ENCODE results near the gene MAP1LC3A.
A peak's percentile ranks its signal among the peaks of the same experiment; 100 is the strongest.

MAP1LC3A gene

DNA sequence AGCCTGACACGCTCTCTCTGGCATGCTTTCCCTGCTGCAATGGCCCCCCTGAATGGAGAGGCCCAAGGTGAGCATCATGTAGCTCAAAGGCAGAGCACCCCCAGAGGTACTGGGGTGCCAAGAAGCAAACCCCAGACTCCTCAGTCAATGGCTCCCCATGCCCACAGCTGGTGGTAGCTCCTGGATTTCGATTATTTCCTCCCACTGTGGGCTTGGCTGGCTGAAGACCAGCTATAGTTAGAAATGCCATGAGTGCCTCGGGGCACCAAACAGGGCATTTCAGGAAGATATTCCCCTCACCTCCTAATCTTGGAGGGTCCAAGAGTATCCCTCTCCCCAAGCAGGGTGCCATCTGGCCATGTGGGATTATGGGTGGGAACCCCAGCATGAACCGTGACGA lies 16.8 kb downstream of the MAP1LC3A start:
- Mint-ChIP-seq H3K4me1 (peaks cover 18% of the 10 kb centered on the region), H3K27ac (no peak overlapping the region), H3K27me3 (no peaks in the 10 kb centered on the region), H3K4me3 (no peak overlapping the region), H3K9me3 (no peaks in the 10 kb centered on the region)
- DNase-seq (no peak), ATAC-seq (no peak)

DNA sequence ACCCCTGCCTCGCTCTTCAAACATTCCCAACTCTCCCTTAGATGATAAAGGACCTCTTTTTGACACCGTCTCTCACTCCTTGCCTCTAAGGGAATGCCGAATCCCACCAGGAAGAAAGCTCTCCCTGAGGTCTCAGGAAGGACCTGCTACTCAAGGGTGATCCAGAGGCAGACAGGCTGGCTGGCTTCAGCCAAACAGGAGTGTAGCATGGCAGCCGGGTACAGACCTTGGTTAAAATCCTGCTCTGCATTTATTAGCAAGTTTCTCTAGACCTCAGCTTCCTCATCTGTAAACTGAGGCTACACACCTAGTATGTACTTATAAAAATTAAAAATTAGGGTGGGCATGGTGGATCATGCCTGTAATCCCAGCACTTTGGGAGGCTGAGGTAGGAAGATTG lies 17.2 kb downstream of the MAP1LC3A start:
- no peak for DNase-seq
- ATAC-seq: no peak
- H3K4me3 Mint-ChIP-seq: no peak overlapping the region
- H3K27me3 Mint-ChIP-seq: no peaks in the 10 kb centered on the region
- peaks cover 20% of the 10 kb centered on the region for H3K4me1 Mint-ChIP-seq
- H3K27ac Mint-ChIP-seq: peak overlapping the region in 1 of 2 donors; percentile 91
- H3K9me3 Mint-ChIP-seq: no peaks in the 10 kb centered on the region

DNA sequence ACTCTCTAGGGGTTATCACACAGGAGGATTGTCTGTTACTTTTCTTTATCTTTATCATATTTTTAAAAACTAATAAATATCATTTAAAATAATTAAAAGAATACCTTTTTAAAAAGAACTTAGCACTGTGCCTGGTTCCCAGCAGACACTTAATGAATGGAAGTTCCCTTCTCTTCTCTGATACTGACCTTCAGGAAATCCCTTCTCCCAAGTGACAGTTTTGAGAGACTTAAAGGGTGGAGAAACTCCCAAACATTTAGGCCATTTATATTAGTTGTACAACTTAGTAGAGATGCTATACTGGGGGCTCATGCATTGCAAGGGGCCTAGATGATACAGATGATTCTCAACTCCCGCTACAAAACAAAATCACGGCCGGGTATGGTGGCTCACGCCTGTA lies 18.5 kb downstream of the MAP1LC3A start:
- H3K27ac Mint-ChIP-seq: no peak overlapping the region
- ATAC-seq: no peak

GRCh38 chr20:34578025-34578424 lies 19.5 kb downstream of the MAP1LC3A start:
- no peaks in the 10 kb centered on the region for H3K27me3 Mint-ChIP-seq
- H3K9me3 Mint-ChIP-seq: no peaks in the 10 kb centered on the region

More for the DNA sequence above, 18.5 kb downstream of the MAP1LC3A start:
- H3K4me3 Mint-ChIP-seq: no peak overlapping the region
- no peak for DNase-seq
- H3K4me1 Mint-ChIP-seq: peaks cover 21% of the 10 kb centered on the region
- no peaks in the 10 kb centered on the region for H3K27me3 Mint-ChIP-seq
- H3K9me3 Mint-ChIP-seq: no peaks in the 10 kb centered on the region

DNA sequence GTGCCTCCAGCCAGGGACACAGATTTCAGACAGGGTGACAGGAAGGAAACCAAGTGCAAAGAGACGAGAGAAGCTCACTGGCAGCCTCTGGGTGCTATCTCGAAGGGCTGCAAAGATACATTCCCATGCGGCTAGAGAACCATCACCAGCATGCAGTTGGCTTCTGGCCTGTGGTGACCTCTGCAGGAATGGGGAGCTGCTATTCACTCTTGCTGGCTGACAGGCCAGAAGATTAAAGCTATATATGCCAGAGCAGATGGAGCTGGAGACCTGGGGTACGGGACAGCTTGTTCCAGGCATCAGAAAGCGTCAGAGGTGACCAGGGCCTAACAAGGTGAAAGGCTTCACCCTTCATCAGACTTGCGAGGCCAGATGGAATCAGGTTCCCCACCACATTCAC lies 20.0 kb downstream of the MAP1LC3A start:
- Mint-ChIP-seq H3K4me3 (no peak overlapping the region), H3K9me3 (no peaks in the 10 kb centered on the region), H3K27ac (no peak overlapping the region), H3K4me1 (peaks cover 27% of the 10 kb centered on the region), H3K27me3 (no peaks in the 10 kb centered on the region)
- no peak for DNase-seq
- no peak for ATAC-seq

More at GRCh38 chr20:34578025-34578424, 19.5 kb downstream of the MAP1LC3A start:
- Mint-ChIP-seq H3K4me3 (no peak overlapping the region), H3K27ac (no peak overlapping the region), H3K4me1 (peaks cover 27% of the 10 kb centered on the region)
- DNase-seq (no peak), ATAC-seq (no peak)

DNA sequence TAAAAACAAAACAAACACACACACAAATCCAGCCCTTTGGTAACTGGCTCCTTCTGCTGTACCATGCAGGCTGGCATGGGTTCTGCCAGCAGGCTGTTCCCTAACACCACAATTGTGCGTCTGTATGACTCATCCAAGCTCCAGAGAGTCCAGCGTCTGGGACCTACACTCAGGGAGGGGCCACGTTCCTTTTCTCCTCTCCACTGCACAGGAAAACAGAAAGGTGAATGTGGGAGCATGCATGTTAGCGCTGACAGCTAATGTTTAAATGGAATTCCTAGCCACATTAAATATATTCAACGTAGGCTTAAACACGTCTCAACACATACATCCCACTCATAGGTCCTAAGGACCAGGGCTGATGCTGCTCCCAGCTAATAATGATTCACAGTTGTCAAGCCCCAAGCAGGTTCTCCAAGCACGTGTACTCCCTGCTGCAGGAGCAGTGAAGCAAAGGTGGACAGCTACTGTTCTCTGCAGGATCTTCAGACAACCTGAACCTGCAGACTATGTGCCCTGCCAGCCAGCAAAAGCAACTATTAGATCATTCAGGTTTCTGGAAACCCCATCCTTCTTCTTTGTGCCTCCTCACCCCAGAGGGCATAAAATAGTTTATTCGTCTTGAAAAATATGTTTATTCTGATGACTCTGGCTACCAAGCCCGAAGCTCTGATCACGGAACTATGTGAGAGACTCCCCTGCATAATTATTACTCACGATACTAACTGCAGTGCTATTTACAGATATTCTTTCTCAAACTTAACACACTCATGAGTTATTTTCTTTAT lies 20.9 kb downstream of the MAP1LC3A start:
- ATAC-seq (no peak), DNase-seq (no peak)
- Mint-ChIP-seq H3K27ac (peak overlapping the region in 1 of 2 donors; percentile 40), H3K4me1 (peaks cover 27% of the 10 kb centered on the region), H3K4me3 (no peak overlapping the region), H3K27me3 (no peaks in the 10 kb centered on the region), H3K9me3 (no peaks in the 10 kb centered on the region)

DNA sequence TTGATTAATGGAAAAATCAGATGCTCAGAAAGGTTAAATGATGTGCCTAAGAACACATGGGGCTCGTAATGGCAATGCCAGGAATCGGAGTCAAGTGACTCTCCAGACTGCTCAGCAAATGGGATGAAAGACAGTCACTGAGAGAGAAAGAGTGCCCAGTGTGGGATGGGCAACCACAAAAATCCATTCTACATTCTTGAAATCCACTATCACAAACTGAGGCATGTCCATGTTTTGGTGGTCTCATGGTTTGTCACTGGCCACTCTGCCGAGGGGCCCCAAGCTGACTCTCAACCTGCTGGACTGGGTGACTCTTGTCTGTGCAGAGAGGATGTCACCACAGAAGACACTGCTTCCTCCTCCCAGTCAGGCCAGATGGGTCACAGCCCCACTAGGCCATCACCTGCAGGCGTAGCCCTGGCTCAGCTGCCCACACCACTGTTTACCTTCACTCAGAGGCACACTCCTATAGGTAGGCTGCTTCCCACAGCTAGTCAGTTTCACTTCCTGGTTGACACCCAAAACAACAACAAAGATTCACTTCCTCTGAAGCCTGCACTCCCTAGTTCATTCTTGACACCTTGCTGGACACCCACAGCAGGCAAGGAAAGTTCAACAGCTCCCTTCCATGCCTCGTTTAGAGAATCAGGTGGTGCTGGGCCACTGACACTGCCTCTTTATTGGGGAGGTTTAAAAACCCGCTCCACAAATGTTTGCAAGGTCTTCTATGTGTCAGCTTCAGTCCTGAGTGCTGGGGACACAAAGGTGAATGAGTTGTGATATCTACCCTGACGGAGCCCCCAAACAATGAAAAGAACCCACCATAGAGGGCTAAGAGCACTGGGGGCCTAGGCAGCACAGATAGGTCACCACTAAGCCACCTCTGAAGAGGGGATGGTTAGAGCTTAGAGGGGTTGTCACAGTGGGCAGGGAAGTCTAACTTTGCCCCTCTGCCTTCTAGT lies 21.7 kb downstream of the MAP1LC3A start:
- Mint-ChIP-seq H3K27ac (peak overlapping the region; percentile 65 to 92), H3K9me3 (no peaks in the 10 kb centered on the region), H3K4me1 (peaks cover 27% of the 10 kb centered on the region), H3K4me3 (no peak overlapping the region), H3K27me3 (no peaks in the 10 kb centered on the region)
- DNase-seq: peak in 1 of 2 donors; percentile 29
- peak; percentile 47 for ATAC-seq

GRCh38 chr20:34581341-34582184 lies 23.0 kb downstream of the MAP1LC3A start:
- H3K27me3 Mint-ChIP-seq: no peaks in the 10 kb centered on the region
- no peaks in the 10 kb centered on the region for H3K9me3 Mint-ChIP-seq
- peak overlapping the region; percentile 91 to 92 for H3K27ac Mint-ChIP-seq
- H3K4me1 Mint-ChIP-seq: peaks cover 27% of the 10 kb centered on the region
- ATAC-seq (peak; percentile 96), DNase-seq (peak; percentile 24 to 78)
- H3K4me3 Mint-ChIP-seq: peak overlapping the region in 1 of 2 donors; percentile 39

DNA sequence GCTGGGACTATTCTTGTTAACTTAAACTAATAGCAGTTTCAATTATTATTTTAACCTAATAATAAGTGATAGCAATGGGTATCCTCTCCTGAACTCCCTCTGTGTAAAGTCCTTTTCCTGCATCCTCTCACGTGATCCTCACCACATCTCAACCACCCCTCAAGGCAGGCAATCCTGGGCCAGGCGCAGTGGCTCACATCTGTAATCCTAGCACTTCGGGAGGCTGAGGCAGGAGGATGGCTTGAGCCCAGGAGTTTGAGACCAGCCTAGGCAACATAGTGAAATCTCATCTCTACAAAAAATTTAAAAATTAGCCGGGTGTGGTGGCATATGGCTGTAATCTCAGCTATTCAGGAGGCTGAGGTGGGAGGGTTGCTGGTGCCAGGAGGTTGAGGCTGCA lies 23.7 kb downstream of the MAP1LC3A start:
- Mint-ChIP-seq H3K9me3 (no peaks in the 10 kb centered on the region), H3K27ac (peak overlapping the region; percentile 91 to 92), H3K27me3 (no peaks in the 10 kb centered on the region), H3K4me3 (peak overlapping the region in 1 of 2 donors; percentile 19), H3K4me1 (peaks cover 27% of the 10 kb centered on the region)
- DNase-seq (no peak), ATAC-seq (no peak)

- no peak for DNase-seq
- Mint-ChIP-seq H3K4me1 (peaks cover 27% of the 10 kb centered on the region), H3K9me3 (no peaks in the 10 kb centered on the region), H3K27me3 (no peaks in the 10 kb centered on the region), H3K27ac (no peak overlapping the region), H3K4me3 (no peak overlapping the region)
- ATAC-seq: no peak
Observed at GRCh38 chr20:34582911-34583310, 24.4 kb downstream of the MAP1LC3A start.

GRCh38 chr20:34583544-34583943 lies 25.0 kb downstream of the MAP1LC3A start:
- Mint-ChIP-seq H3K4me1 (peaks cover 27% of the 10 kb centered on the region), H3K27me3 (no peaks in the 10 kb centered on the region), H3K27ac (peak overlapping the region in 1 of 2 donors; percentile 48), H3K4me3 (no peak overlapping the region), H3K9me3 (no peaks in the 10 kb centered on the region)
- DNase-seq: no peak
- no peak for ATAC-seq

DNA sequence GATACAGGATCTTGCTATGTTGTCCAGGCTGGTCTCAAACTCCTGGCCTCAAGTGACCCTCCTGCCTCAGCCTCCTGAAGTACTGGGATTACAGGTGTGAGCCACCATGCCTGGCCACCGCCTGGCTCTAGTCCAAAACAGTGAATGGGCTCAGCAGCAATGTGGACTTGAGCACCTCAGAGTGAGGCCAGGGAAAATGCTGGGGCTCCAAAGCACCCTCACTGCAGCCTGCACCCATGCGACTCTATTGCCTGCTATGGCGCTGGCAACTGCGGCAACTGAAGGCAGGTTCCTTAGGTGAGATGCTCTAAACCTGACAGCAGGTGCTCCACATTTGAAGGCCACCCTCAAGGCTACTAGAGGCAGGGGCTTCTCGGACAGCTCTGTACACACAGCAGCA lies 26.5 kb downstream of the MAP1LC3A start:
- Mint-ChIP-seq H3K9me3 (no peaks in the 10 kb centered on the region), H3K27me3 (no peaks in the 10 kb centered on the region), H3K4me1 (peaks cover 24% of the 10 kb centered on the region), H3K27ac (peak overlapping the region; percentile 18 to 57), H3K4me3 (no peak overlapping the region)
- DNase-seq (no peak), ATAC-seq (no peak)

GRCh38 chr20:34586488-34587163 lies 28.1 kb downstream of the MAP1LC3A start:
- Mint-ChIP-seq H3K27ac (peak overlapping the region in 1 of 2 donors; percentile 69), H3K27me3 (no peaks in the 10 kb centered on the region), H3K4me3 (no peak overlapping the region), H3K9me3 (no peaks in the 10 kb centered on the region), H3K4me1 (peaks cover 10% of the 10 kb centered on the region)
- DNase-seq (no peak), ATAC-seq (no peak)

- H3K4me3 Mint-ChIP-seq: no peak overlapping the region
Observed at GRCh38 chr20:34595377-34596184, 37.1 kb downstream of the MAP1LC3A start.

More at GRCh38 chr20:34595377-34596184, 37.1 kb downstream of the MAP1LC3A start:
- no peak for ATAC-seq
- H3K9me3 Mint-ChIP-seq: no peaks in the 10 kb centered on the region
- no peak for DNase-seq
- no peak overlapping the region for H3K27ac Mint-ChIP-seq
- H3K27me3 Mint-ChIP-seq: no peaks in the 10 kb centered on the region
- no peaks in the 10 kb centered on the region for H3K4me1 Mint-ChIP-seq

Data from stimulated activated naive CD8-positive, alpha-beta T cell treated with anti-CD3 and anti-CD28 coated beads, Interleukin-15, amount 100 ng/mL, for 72 hours (primary cell).